HL-60/S4 treated with retinoic acid at 250 ng/mL for 4 days and 3 days (cell line): Measurements from ENCODE around the gene TRIM68.

Source experiments
- in situ Hi-C: fragments of 300-500 bp; cut with MboI; formaldehyde crosslinking; loops from 2 replicates; pipeline ENCODE4 v1.7.0; 2022; ENCODE audit warnings: low sequenced_read_pairs

Gene TRIM68

DNA sequence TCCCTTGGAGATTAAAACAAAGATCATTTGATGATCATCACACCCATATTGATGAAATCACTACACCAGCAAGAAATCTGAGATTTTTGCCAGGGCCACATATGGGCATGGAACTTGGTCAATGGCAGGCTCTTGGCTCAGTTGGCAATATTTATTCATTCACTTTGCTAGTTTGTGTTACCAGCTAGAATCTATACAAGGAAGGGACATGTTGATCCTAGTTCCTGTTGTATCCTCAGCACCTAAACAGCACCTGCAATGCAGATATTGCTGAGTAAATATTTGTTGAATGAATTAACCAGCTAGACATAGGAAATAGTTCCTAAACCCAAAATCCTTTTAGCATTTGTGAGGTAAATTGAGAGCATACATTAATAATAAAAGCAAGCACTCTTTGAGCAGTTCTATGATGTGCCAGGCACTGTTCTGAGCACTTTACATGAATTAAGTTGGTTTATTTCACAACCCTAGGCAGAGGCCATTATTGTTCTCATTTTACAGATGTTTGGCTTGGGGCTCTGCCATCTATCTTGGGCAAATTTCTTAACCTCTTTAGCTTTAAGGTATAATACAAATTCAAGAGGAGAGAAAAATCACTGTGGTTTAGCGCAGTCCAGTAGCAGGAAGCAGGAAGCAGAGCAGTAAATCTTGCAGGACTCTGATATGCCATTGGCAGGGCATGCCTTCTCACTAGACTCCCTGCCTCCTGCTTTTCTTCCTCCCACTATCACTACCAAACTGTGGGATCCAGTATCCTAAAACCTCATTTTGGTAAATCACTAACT is 1.6 kb downstream of the TRIM68 start:
- in situ Hi-C loops, result no loop called here

DNA sequence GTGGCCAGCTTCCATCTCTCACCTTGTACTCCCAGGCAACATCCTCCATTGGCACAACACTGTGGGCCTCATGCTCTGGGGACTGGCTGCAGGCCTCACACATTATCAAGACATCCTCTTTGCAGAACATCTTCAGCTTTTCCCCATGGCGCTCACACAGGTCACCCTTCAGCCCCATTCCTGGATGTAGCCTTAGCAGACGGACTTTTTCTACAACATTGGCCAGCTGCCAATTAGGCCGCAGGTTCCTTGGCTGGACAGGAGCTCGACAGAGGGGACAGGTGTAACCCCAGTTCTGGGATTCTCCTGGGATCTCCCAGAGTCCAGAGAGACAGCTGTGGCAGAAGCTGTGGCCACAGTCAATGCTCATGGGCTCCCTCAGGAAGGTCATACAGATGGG is 3.0 kb downstream of the TRIM68 start:
- in situ Hi-C loops, result no loop called here

DNA sequence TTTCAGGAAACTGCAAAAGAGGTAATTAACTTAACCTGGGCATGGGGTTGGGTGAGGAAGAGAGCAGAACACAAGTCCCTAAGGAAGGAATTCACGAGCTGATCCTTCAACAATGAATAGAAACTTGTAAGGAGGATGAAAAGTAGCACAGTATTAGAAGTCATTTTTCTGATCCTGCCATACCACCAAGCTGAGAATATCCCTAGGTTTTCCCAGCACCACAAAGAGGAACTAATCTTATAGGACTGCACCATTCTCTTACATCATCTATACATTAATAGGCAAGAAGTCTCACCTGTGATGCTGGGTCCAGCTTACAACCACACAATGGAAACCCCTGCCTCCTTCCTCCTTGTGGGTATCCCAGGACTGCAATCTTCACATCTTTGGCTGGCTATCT is 14.3 kb downstream of the TRIM68 start, which contains the start of gene OR52I1:
Gene OR52I1 (plus strand): TSS at position 301 of the 400 bp plus-strand sequence. CDS start 0 bp downstream, at position 301.
- in situ Hi-C loops, result no loop called here

- in situ Hi-C loops, result no loop called here
These were observed 19.0 kb downstream of the TRIM68 start for GRCh38 chr11:4589017-4589416.

- in situ Hi-C loops, result no loop called here
These were observed 26.6 kb downstream of the TRIM68 start, which contains the start of gene OR52I2 for GRCh38 chr11:4581443-4581842. TSS of gene OR52I2 (plus strand) at chr11:4581743.

GRCh38 chr11:4580124-4580523 is 27.9 kb downstream of the TRIM68 start:
- in situ Hi-C loops, result no loop called here

DNA sequence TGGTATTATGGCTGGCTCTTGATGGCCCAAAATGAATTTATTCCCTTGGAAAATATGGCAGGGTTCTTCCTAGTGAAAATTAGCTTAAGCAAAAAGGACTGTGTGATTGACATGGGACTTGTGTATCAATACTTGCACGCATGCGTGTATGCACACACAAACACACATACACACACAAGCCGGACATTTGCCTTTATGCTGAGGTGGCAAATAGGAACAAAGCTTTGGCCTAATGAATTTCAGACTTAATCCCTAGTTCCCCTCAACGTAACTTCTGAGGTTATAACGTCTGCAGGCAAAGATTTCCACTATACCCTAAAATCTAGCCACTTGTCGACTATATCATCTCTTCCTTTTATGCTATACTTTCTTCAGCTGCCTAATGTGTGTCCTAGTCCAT is 29.4 kb downstream of the TRIM68 start:
- in situ Hi-C loops, result no loop called here

GRCh38 chr11:4577761-4578160 is 30.3 kb downstream of the TRIM68 start:
- in situ Hi-C loops, result no loop called here

DNA sequence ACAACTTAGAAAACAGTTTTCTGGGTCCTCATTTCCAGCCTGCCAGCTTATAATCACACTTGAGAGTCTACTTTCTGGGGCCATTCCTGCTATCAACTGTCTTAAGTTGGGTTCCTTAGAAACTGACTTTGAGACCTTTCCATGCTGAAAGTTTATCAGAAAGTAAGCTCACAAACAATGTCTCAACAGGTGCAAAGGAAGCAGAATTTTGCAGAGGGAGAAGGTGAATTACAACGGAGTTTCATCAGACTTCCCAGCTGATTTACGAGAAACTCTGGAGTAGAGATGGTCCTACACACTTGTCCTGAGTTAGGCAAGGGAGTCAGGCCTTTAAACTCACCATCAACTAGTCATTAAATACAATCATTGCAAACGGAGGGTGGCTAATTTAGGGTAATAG is 31.2 kb downstream of the TRIM68 start:
- in situ Hi-C loops, result no loop called here

DNA sequence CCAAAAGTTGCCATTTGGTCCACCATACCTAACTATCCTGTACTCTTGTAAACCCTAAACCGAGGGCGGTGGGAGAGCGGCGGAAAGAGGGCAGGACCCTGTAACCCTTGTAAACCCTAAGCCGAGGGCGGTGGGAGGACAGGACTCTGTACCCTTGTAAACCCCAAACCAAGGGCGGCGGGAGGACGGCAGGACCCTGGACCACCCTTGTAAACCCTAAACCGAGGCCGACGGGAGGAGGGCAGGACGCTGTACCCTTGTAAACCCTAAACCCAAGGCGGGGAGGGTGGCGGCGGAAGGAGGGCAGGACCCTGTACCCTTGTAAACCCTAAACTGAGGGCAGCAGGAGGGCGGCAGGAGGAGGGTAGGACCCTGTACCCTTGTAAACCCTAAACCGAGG is 39.0 kb downstream of the TRIM68 start:
- in situ Hi-C loops, result no loop called here

DNA sequence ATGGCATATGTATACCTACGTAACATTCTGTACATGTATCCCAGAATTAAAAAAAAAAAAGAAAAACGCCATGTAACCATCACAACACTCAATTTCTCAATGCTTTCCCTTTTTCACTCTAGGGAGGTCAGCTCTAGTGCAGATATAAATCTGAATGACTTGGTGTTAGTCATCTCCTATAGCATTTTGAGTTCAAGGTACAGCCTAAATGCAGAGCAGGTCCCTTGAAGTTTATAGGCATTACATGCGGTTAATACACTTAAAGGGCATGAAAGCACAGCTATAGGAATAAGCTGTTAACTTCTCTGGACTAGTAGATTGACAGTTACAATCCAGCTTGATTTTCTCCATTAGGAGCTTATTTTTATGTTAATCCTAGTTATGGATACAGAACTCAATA is 42.7 kb downstream of the TRIM68 start:
- in situ Hi-C loops, result no loop called here

DNA sequence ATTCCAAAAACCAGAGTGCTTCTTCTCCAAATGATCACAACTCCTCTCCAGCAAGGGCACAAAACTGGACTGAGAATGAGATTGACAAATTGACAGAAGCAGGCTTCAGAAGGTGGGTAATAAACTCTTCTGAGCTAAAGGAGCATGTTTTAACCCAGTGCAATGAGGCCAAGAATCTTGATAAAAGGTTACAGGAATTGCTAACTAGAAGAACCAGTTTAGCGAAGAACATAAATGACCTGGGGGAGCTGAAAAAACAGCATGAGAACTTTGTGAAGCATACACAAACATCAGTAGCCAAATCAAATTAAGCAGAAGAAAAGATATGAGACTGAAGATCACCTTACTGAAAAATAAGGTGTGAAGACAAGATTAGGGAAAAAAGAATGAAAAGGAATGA is 47.6 kb downstream of the TRIM68 start:
- in situ Hi-C loops, result no loop called here

DNA sequence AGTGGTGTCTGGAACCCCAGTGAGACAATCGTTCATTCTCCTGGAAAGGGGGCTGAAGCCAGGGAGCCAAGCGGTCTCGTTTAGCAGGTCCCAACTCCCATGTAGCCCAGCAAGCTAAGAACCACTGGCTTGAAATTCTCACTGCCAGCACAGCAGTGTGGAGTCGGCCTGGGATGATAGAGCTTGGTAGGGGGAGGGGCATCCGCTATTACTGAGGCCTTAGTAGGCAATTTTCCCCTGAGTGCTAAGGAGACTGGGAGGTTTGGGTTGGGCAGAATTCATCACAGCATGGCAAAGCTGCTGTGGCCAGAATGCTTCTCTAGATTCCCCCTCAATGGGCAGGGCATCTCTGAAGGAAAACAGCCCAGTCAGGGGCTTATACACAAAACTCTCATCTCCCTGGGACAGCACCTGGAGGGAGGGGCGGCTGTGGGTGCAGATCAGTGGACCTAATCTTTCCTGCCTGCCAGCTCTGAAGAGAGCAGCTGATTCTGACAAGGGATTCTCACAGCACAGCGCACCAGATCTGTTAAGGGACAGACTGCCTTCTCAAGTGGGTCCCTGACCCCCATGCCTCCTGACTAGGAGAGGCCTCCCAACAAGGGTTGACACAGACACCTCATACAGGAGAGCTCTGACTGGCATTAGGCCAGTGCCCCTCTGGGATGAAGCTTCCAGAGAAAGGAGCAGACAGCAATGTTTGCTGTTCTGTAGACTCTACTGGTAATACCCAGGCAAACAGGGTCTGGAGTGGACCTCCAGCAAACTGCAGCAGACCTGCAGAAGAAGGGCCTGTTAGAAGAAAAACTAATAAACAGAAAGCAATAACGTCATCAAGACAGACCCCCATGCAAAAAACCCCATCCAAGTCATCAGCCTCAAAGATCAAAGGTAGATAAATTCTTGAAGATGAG is 48.2 kb downstream of the TRIM68 start:
- in situ Hi-C loops, result no loop called here

DNA sequence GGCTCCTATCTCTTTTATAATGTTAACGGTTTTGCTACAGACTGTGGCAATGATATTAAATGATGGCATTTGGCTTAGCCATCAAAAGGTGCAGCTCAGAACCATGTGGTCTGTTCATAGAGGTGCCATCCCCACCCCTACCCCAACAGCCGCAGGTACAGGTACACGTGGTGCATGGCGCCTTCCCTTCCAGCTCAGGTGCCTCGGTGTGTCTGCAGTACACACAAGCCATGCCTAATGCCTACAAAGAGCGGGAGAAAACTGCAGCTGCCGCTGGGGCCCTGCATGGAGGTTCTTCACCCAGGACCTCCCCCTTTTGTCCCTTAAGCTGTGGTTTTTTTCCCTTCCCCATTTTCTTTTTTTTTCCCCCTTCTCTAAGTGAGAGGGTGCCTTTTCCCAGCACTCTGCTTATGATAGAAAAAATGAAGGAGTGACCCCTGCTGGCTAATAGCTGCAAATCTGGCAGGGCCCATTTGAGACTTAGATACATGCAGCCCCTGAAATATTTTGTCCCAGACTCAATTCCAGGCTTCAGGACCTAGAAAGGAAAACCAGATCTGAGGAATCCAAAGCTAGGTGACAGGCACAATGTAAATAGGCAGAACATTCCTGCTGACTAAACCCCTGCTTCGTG is 56.6 kb downstream of the TRIM68 start:
- in situ Hi-C loops, result no loop called here
